RPMI7951 (cell line): Measurements from ENCODE around the gene ZBTB7C. TPM values are rescaled to one million over a fixed set of nuclear protein-coding genes. Genes with fewer than 3 reads are reported as not detected.
"Not testable (repeated sequence)": the region's sequence is repeated elsewhere in the genome, so short reads cannot be mapped to it uniquely, and the experiment has no call there.

Experiments used
- DNase-seq: peaks from one replicate; pipeline ENCODE4 v3.0.0-alpha.2; 2012; ENCODE audit warnings: low read depth
- total RNA-seq: library from RNA; depleted of rRNA; stranded (reverse); fragments of >200 nt; shearing (Covaris generic); gene quantifications from 2 replicates; pipeline ENCODE4 v1.2.3, GENCODE V29; 2014

ZBTB7C gene
- total RNA-seq, 1 experiment from 2014 or later, result 0.12 TPM

GRCh38 chr18:48303883-48304282 is 105.3 kb downstream of the ZBTB7C start:
- DNase-seq, result no peak

GRCh38 chr18:48302736-48303135 is 106.4 kb downstream of the ZBTB7C start:
- no peak for DNase-seq

GRCh38 chr18:48300463-48300961 is 108.7 kb downstream of the ZBTB7C start:
- DNase-seq, result peak; percentile 29

- DNase-seq, result no peak
Observed at GRCh38 chr18:48297139-48297538, 112.0 kb downstream of the ZBTB7C start.

- no peak for DNase-seq
Observed at GRCh38 chr18:48296581-48296980, 112.6 kb downstream of the ZBTB7C start.

- peak; percentile 6 for DNase-seq
Observed at GRCh38 chr18:48295586-48296311, 113.4 kb downstream of the ZBTB7C start.

GRCh38 chr18:48294899-48295585 is 114.1 kb downstream of the ZBTB7C start:
- DNase-seq, result no peak

- DNase-seq, result peak; percentile 62
Observed at GRCh38 chr18:48293954-48294898, 115.0 kb downstream of the ZBTB7C start.

GRCh38 chr18:48292782-48293424 is 116.3 kb downstream of the ZBTB7C start:
- DNase-seq, result no peak

GRCh38 chr18:48292229-48292628 is 117.0 kb downstream of the ZBTB7C start:
- DNase-seq, result peak; percentile 44

GRCh38 chr18:48290162-48290926 is 118.8 kb downstream of the ZBTB7C start:
- peak; percentile 76 for DNase-seq

- no peak for DNase-seq
Observed at GRCh38 chr18:48284743-48285142, 124.4 kb downstream of the ZBTB7C start.

GRCh38 chr18:48284011-48284410 is 125.2 kb downstream of the ZBTB7C start:
- not testable (repeated sequence) for DNase-seq

- DNase-seq, result not testable (repeated sequence)
Observed at GRCh38 chr18:48281460-48281859, 127.7 kb downstream of the ZBTB7C start.

GRCh38 chr18:48279312-48279711 is 129.9 kb downstream of the ZBTB7C start:
- DNase-seq, result peak; percentile 42

- no peak for DNase-seq
Observed at GRCh38 chr18:48278081-48278480, 131.1 kb downstream of the ZBTB7C start.

GRCh38 chr18:48274301-48274700 is 134.9 kb downstream of the ZBTB7C start:
- no peak for DNase-seq

GRCh38 chr18:48270929-48271328 is 138.3 kb downstream of the ZBTB7C start:
- no peak for DNase-seq

- DNase-seq, result no peak
Observed at GRCh38 chr18:48265328-48265727, 143.9 kb downstream of the ZBTB7C start.
